Endothelial cell of umbilical vein (primary cell): ENCODE results near the gene NRROS. TPM values are rescaled to one million over a fixed set of nuclear protein-coding genes. Genes with fewer than 3 reads are reported as not detected.

Source experiments
- BruUV-seq: library from RNA; stranded (reverse); fragments of 400-500 nt; replicated peaks from 2 replicates; lab custom pipeline; 2021; lab: Mats Ljungman, UMichigan
- CTCF ChIA-PET: fragments of 300-600, 350-600 bp; sonication (Branson Sonifier 250); formaldehyde crosslinking; loops from one replicate; lab custom pipeline; 2021; ENCODE audit warnings: antibody characterized with exemption, inconsistent platforms; lab: Charles Lee
- POLR2A ChIA-PET: fragments of 300-600, 350-600 bp; sonication (Branson Sonifier 250); formaldehyde crosslinking; loops from one replicate; lab custom pipeline; 2021; ENCODE audit warnings: antibody characterized with exemption, inconsistent platforms; lab: Charles Lee
- DNase-seq: peaks from one replicate; pipeline ENCODE4 v3.0.0-alpha.2; 2011; ENCODE audit warnings: low read depth, low spot score
- FAIRE-seq: peaks from 2 replicates; lab custom pipeline; 2011; peaks lifted over from hg19 to GRCh38; lab: Jason Lieb, UNC
- H2AFZ ChIP-seq: 2 replicates; pipeline ENCODE4 v1.6.0; 2012; ENCODE audit warnings: low read depth, low read length, control low read depth, inconsistent platforms
- H3K27ac ChIP-seq: 2 replicates; pipeline ENCODE4 v1.5.1; 2011; ENCODE audit warnings: low read depth, mild to moderate bottlenecking, control low read depth, low read length, moderate library complexity; ENCODE audit not compliant: insufficient read depth
- H3K27me3 ChIP-seq, 2 experiments: 2 replicates each; pipeline versions ENCODE4 v1.6.0 to v1.6.1; 2011; ENCODE audit warnings: low read length in 2 of 2, mixed read lengths in 1 of 2; ENCODE audit not compliant: control insufficient read depth in 2 of 2, insufficient read depth in 2 of 2
- H3K36me3 ChIP-seq, 2 experiments: 2 replicates in 1 of 2; 3 replicates in 1 of 2; pipeline ENCODE4 v1.5.1; 2011; ENCODE audit warnings: low read length in 2 of 2, mild to moderate bottlenecking in 1 of 2, moderate library complexity in 1 of 2; ENCODE audit not compliant: control insufficient read depth in 2 of 2, insufficient read depth in 2 of 2; ENCODE audit errors: extremely low read depth in 1 of 2
- H3K4me1 ChIP-seq: 3 replicates; pipeline ENCODE4 v1.5.1; 2011; ENCODE audit warnings: mild to moderate bottlenecking, low read length; ENCODE audit not compliant: control insufficient read depth, insufficient read depth; ENCODE audit errors: extremely low read depth
- H3K4me2 ChIP-seq: 2 replicates; pipeline ENCODE4 v1.6.1; 2011; ENCODE audit warnings: low read length, control low read depth, mixed read lengths; ENCODE audit not compliant: insufficient read depth
- H3K4me3 ChIP-seq, 3 experiments: fragments of 200-600 bp in 1 of 3; sonication (generic), shearing (Covaris generic) in 1 of 3; replicated peaks in 1 of 3; 2 replicates each; pipeline ENCODE4 v1.5.1; 2011 to 2016; ENCODE audit warnings: control low read depth in 3 of 3, low read length in 3 of 3, mild to moderate bottlenecking in 2 of 3, inconsistent platforms in 1 of 3, low read depth in 1 of 3, moderate library complexity in 1 of 3; ENCODE audit not compliant: insufficient read depth in 1 of 3
- H3K79me2 ChIP-seq: 2 replicates; pipeline ENCODE4 v1.6.0; 2012; ENCODE audit warnings: low read length, inconsistent platforms; ENCODE audit not compliant: control insufficient read depth, insufficient read depth
- H3K9ac ChIP-seq: replicated peaks from 2 replicates; pipeline ENCODE3; 2011; ENCODE audit warnings: low read length, control low read depth; ENCODE audit not compliant: insufficient read depth; ENCODE audit errors: extremely low read depth
- H3K9me1 ChIP-seq: replicated peaks from 3 replicates; pipeline ENCODE4 v1.6.0; 2011; ENCODE audit warnings: mild to moderate bottlenecking, low read length; ENCODE audit not compliant: control insufficient read depth, insufficient read depth; ENCODE audit errors: extremely low read depth
- H3K9me3 ChIP-seq: replicated peaks from 2 replicates; pipeline ENCODE4 v1.5.1; 2012; ENCODE audit warnings: low read length, inconsistent platforms; ENCODE audit not compliant: control insufficient read depth, insufficient read depth
- H4K20me1 ChIP-seq: replicated peaks from 2 replicates; pipeline ENCODE3; 2011; ENCODE audit warnings: mild to moderate bottlenecking, low read length; ENCODE audit not compliant: control insufficient read depth, insufficient read depth; ENCODE audit errors: extremely low read depth
- EZH2 ChIP-seq: IDR thresholded peaks from 2 replicates; pipeline ENCODE4 v1.6.1; 2012; ENCODE audit warnings: borderline replicate concordance, low read depth, mild to moderate bottlenecking, moderate library complexity, low read length, inconsistent platforms; ENCODE audit not compliant: severe bottlenecking
- FOS ChIP-seq: IDR thresholded peaks from 2 replicates; pipeline ENCODE4 v1.6.1; 2011; ENCODE audit warnings: mild to moderate bottlenecking, low read length, moderate library complexity, borderline replicate concordance; ENCODE audit not compliant: insufficient read depth
- GATA2 ChIP-seq: IDR thresholded peaks from 2 replicates; pipeline ENCODE4 v1.7.0; 2011; ENCODE audit warnings: low read depth, mild to moderate bottlenecking, moderate library complexity, mixed read lengths, low read length; ENCODE audit not compliant: insufficient read length, insufficient read depth
- JUN ChIP-seq: IDR thresholded peaks from 2 replicates; pipeline ENCODE4 v1.6.1; 2011; ENCODE audit warnings: borderline replicate concordance, low read depth; ENCODE audit not compliant: insufficient read length, insufficient read depth
- MAX ChIP-seq: IDR thresholded peaks from 2 replicates; pipeline ENCODE4 v1.6.1; 2011; ENCODE audit not compliant: insufficient read depth, insufficient read length
- MYC ChIP-seq: IDR thresholded peaks from one replicate; pipeline ENCODE4 v1.6.1; 2011; ENCODE audit warnings: mild to moderate bottlenecking, low read depth, low read length
- POLR2A ChIP-seq: IDR thresholded peaks from 2 replicates; pipeline ENCODE4 v1.6.1; 2012; ENCODE audit warnings: low read depth, mild to moderate bottlenecking, control low read depth, low read length
- POLR2AphosphoS5 ChIP-seq: IDR thresholded peaks from 2 replicates; pipeline ENCODE4 v1.6.1; 2012; ENCODE audit warnings: low read depth, mild to moderate bottlenecking, control low read depth, low read length, moderate library complexity; ENCODE audit not compliant: insufficient read depth
- dilution Hi-C: fragments of 300-500 bp; cut with MboI; formaldehyde crosslinking; loops from one replicate; pipeline ENCODE4 v1.15.0; 2019; ENCODE audit warnings: low sequenced_read_pairs; ENCODE audit not compliant: extremely low pct_ligation_motif_present
- intact Hi-C: fragments of 100-400 bp; cut with micrococcal nuclease; formaldehyde crosslinking; loops from one replicate; pipeline ENCODE4 v1.10.0; 2022
- polyA plus RNA-seq, 4 experiments: library from polyadenylated mRNA; depleted of rRNA in 3 of 4; stranded (reverse) in 3 of 4; unstranded in 1 of 4; fragments of >200 nt; gene quantifications; 2 replicates each; pipeline versions ENCODE4 v1.2.1 to v1.2.3, GENCODE V29; 2011 to 2012; ENCODE audit warnings: missing spikeins in 1 of 4
- total RNA-seq: library from RNA; stranded (reverse); gene quantifications from 2 replicates; pipeline ENCODE4 v1.2.3, GENCODE V29; 2021
- TF ChIP-seq, protein P1 (sequence below), 2 donors: IDR thresholded peaks; 1 replicate in 1 of 2; 2 replicates in 1 of 2; pipeline ENCODE4 v1.5.1; 2011; ENCODE audit warnings: low read length in 2 of 2, mild to moderate bottlenecking in 2 of 2, moderate library complexity in 2 of 2, control low read depth in 1 of 2, inconsistent platforms in 1 of 2, low read depth in 1 of 2; ENCODE audit not compliant: insufficient read depth in 1 of 2; ENCODE audit errors: extremely low read depth in 1 of 2

NRROS gene
- total and polyA plus RNA-seq, 2 donors (not counting 3 experiments of a cell fraction or from before 2014, with no cell fraction given), result 8.1 to 15.6 TPM

- intact Hi-C loops, result no loop called here
- no peaks in the 10 kb centered on the region for H3K9me1 ChIP-seq
- peaks cover 12% of the 10 kb centered on the region for H3K4me1 ChIP-seq
- BruUV-seq, result no TSS peak
- ChIA-PET POLR2A (no interaction called here), CTCF (interaction anchor here (1.0 to 1.2 kb wide), 2 partner anchors 14 to 31 kb away, joined by 3 read pairs; no protein-coding TSS in a partner anchor)
- H3K27ac ChIP-seq, result no peak overlapping the region
- DNase-seq (no peak), FAIRE-seq (no peak)
- H3K9me3 ChIP-seq, result no peaks in the 10 kb centered on the region
- H4K20me1 ChIP-seq, result no peaks in the 10 kb centered on the region
- no peaks in the 10 kb centered on the region for H3K79me2 ChIP-seq
- dilution Hi-C loops, result no loop called here
- no peaks in the 10 kb centered on the region for H3K27me3 ChIP-seq
- no peak overlapping the region for H2AFZ ChIP-seq
- no peak overlapping the region for H3K9ac ChIP-seq
- H3K36me3 ChIP-seq, result no peaks in the 10 kb centered on the region
- TF ChIP-seq MAX (no peak), POLR2AphosphoS5 (no peak), JUN (no peak), EZH2 (no peak), FOS (no peak), GATA2 (no peak), MYC (no peak), POLR2A (no peak)
- TF ChIP-seq, protein P1, sequence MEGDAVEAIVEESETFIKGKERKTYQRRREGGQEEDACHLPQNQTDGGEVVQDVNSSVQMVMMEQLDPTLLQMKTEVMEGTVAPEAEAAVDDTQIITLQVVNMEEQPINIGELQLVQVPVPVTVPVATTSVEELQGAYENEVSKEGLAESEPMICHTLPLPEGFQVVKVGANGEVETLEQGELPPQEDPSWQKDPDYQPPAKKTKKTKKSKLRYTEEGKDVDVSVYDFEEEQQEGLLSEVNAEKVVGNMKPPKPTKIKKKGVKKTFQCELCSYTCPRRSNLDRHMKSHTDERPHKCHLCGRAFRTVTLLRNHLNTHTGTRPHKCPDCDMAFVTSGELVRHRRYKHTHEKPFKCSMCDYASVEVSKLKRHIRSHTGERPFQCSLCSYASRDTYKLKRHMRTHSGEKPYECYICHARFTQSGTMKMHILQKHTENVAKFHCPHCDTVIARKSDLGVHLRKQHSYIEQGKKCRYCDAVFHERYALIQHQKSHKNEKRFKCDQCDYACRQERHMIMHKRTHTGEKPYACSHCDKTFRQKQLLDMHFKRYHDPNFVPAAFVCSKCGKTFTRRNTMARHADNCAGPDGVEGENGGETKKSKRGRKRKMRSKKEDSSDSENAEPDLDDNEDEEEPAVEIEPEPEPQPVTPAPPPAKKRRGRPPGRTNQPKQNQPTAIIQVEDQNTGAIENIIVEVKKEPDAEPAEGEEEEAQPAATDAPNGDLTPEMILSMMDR (IDR thresholded peaks at IDR 0.05; ENCODE audit: extremely low read depth in 1 of 2, insufficient read depth in 1 of 2, low read depth in 1 of 2, low read length in 2 of 2), result no peak
- no peak overlapping the region for H3K4me2 ChIP-seq
- no peak overlapping the region for H3K4me3 ChIP-seq
Observed at GRCh38 chr3:196645897-196646665, 6.6 kb downstream of the NRROS start.
